Activated B cell treated with CpG ODN at 0.5 μM for 24 hours (primary cell): ENCODE results near the gene SLC49A4. TPM values are rescaled to one million over a fixed set of nuclear protein-coding genes. Genes with fewer than 3 reads are reported as not detected.

Source experiments
- ATAC-seq: fragments of 200-7000 bp; cut with Tn5 transposase; one replicate; pipeline ENCODE4 v1.10.0; 2021; ENCODE audit warnings: low read depth, mild to moderate bottlenecking, moderate library complexity
- CTCF ChIA-PET: fragments of 350-600 bp; sonication (Branson Sonifier 250); formaldehyde crosslinking; loops from one replicate; lab custom pipeline; 2021; ENCODE audit warnings: antibody characterized with exemption; lab: Charles Lee
- POLR2A ChIA-PET: fragments of 350-600 bp; sonication (Branson Sonifier 250); formaldehyde crosslinking; loops from one replicate; lab custom pipeline; 2021; ENCODE audit warnings: antibody characterized with exemption; lab: Charles Lee
- DNase-seq: peaks from one replicate; pipeline ENCODE4 v3.0.0; 2022
- H3K27ac Mint-ChIP-seq: one replicate; pipeline ENCODE4 v1.8.0; 2020; ENCODE audit warnings: mixed read lengths
- H3K27me3 Mint-ChIP-seq: one replicate; pipeline ENCODE4 v1.8.0; 2021; ENCODE audit warnings: mixed read lengths
- H3K36me3 Mint-ChIP-seq: one replicate; pipeline ENCODE4 v1.8.0; 2021; ENCODE audit warnings: low read depth, mixed read lengths
- H3K4me1 Mint-ChIP-seq: one replicate; pipeline ENCODE4 v1.8.0; 2021; ENCODE audit warnings: mixed read lengths
- H3K4me3 Mint-ChIP-seq: one replicate; pipeline ENCODE4 v1.8.0; 2020; ENCODE audit warnings: mild to moderate bottlenecking, mixed read lengths
- H3K9me3 Mint-ChIP-seq: one replicate; pipeline ENCODE4 v1.8.0; 2020; ENCODE audit warnings: mixed read lengths
- CTCF ChIP-seq: fragments of 200-600 bp; IDR thresholded peaks from one replicate; pipeline ENCODE4 v1.8.0; 2022; ENCODE audit warnings: antibody characterized with exemption, mild to moderate bottlenecking
- intact Hi-C: fragments of 100-400 bp; cut with micrococcal nuclease; formaldehyde crosslinking; loops from one replicate; pipeline ENCODE4 v1.15.1; 2024
- total RNA-seq: library from RNA; stranded (reverse); gene quantifications from 2 replicates; pipeline ENCODE4 v1.2.3, GENCODE V29; 2022

Gene SLC49A4
- total RNA-seq, 1 donor from 2014 or later, result 3.2 TPM

GRCh38 chr3:122868322-122868721 is 73.5 kb downstream of the SLC49A4 start:
- Mint-ChIP-seq H3K9me3 (no peaks in the 10 kb centered on the region), H3K4me3 (no peak overlapping the region), H3K4me1 (peaks cover 3% of the 10 kb centered on the region), H3K36me3 (peaks cover 31% of the 10 kb centered on the region), H3K27me3 (no peaks in the 10 kb centered on the region), H3K27ac (no peak overlapping the region)
- intact Hi-C loops, result loop anchor here (10.0 kb wide), 1 partner anchor 304 kb away; the partner anchor contains the start of genes DTX3L and PARP9
- no peak for TF ChIP-seq CTCF
- DNase-seq (no peak), ATAC-seq (no peak)
- ChIA-PET POLR2A (no interaction called here), CTCF (no interaction called here)

- no peak overlapping the region for H3K4me3 Mint-ChIP-seq
- no peaks in the 10 kb centered on the region for H3K9me3 Mint-ChIP-seq
- H3K27me3 Mint-ChIP-seq, result no peaks in the 10 kb centered on the region
- TF ChIP-seq CTCF, result no peak
- ChIA-PET CTCF (no interaction called here), POLR2A (no interaction called here)
- peaks cover 26% of the 10 kb centered on the region for H3K36me3 Mint-ChIP-seq
- DNase-seq, result no peak
- H3K27ac Mint-ChIP-seq, result no peak overlapping the region
- H3K4me1 Mint-ChIP-seq, result peaks cover 17% of the 10 kb centered on the region
- intact Hi-C loops, result no loop called here
- no peak for ATAC-seq
Measured at GRCh38 chr3:122873741-122874515, 79.1 kb downstream of the SLC49A4 start.

- H3K4me3 Mint-ChIP-seq, result no peak overlapping the region
- intact Hi-C loops, result no loop called here
- ATAC-seq (no peak), DNase-seq (no peak)
- TF ChIP-seq CTCF, result no peak
- ChIA-PET CTCF (no interaction called here), POLR2A (no interaction called here)
- H3K27ac Mint-ChIP-seq, result no peak overlapping the region
- no peaks in the 10 kb centered on the region for H3K9me3 Mint-ChIP-seq
- peaks cover 37% of the 10 kb centered on the region for H3K36me3 Mint-ChIP-seq
- peaks cover 17% of the 10 kb centered on the region for H3K4me1 Mint-ChIP-seq
- H3K27me3 Mint-ChIP-seq, result no peaks in the 10 kb centered on the region
Measured at GRCh38 chr3:122875547-122876127, 80.8 kb downstream of the SLC49A4 start.

- peaks cover 13% of the 10 kb centered on the region for H3K4me1 Mint-ChIP-seq
- H3K4me3 Mint-ChIP-seq, result no peak overlapping the region
- no peak for DNase-seq
- intact Hi-C loops, result no loop called here
- H3K27ac Mint-ChIP-seq, result no peak overlapping the region
- H3K36me3 Mint-ChIP-seq, result peaks cover 23% of the 10 kb centered on the region
- no peaks in the 10 kb centered on the region for H3K27me3 Mint-ChIP-seq
- no peak for ATAC-seq
- ChIA-PET POLR2A (no interaction called here), CTCF (no interaction called here)
- no peak for TF ChIP-seq CTCF
- H3K9me3 Mint-ChIP-seq, result no peaks in the 10 kb centered on the region
Measured at GRCh38 chr3:122880173-122880572, 85.3 kb downstream of the SLC49A4 start.

- ATAC-seq (no peak), DNase-seq (no peak)
- peaks cover 23% of the 10 kb centered on the region for H3K36me3 Mint-ChIP-seq
- ChIA-PET CTCF (no interaction called here), POLR2A (no interaction called here)
- TF ChIP-seq CTCF, result no peak
- H3K9me3 Mint-ChIP-seq, result no peaks in the 10 kb centered on the region
- H3K27me3 Mint-ChIP-seq, result no peaks in the 10 kb centered on the region
- H3K4me3 Mint-ChIP-seq, result no peak overlapping the region
- peaks cover 9% of the 10 kb centered on the region for H3K4me1 Mint-ChIP-seq
- intact Hi-C loops, result no loop called here
- H3K27ac Mint-ChIP-seq, result no peak overlapping the region
Measured at GRCh38 chr3:122880624-122881023, 85.8 kb downstream of the SLC49A4 start.
